Suprapubic skin (tissue), 4 donors: Measurements from ENCODE around the gene RBP3. TPM values are rescaled to one million over a fixed set of nuclear protein-coding genes. Genes with fewer than 3 reads are reported as not detected.
A peak's percentile ranks its signal among the peaks of the same experiment; 100 is the strongest.

Experiments used
- DNase-seq, 2 donors: peaks; one replicate each; pipeline ENCODE4 v3.0.0-alpha.2; 2019; ENCODE audit warnings: low spot score in 2 of 2
- H3K27ac ChIP-seq: fragments of 200-600 bp; sonication (generic); one replicate; pipeline ENCODE4 v1.5.1; 2019
- H3K27me3 ChIP-seq: fragments of 200-600 bp; sonication (generic); one replicate; pipeline ENCODE4 v1.5.1; 2019
- H3K36me3 ChIP-seq: fragments of 200-600 bp; sonication (generic); one replicate; pipeline ENCODE4 v1.5.1; 2019
- H3K4me1 ChIP-seq: fragments of 200-600 bp; sonication (generic); one replicate; pipeline ENCODE4 v1.5.1; 2019
- H3K4me3 ChIP-seq: fragments of 200-600 bp; sonication (generic); one replicate; pipeline ENCODE4 v1.5.1; 2019; ENCODE audit warnings: mild to moderate bottlenecking
- H3K9me3 ChIP-seq: fragments of 200-600 bp; sonication (generic); one replicate; pipeline ENCODE4 v1.5.1; 2019
- EP300 ChIP-seq: sonication (generic); formaldehyde crosslinking; IDR thresholded peaks from one replicate; pipeline ENCODE4 v1.6.1; 2017; ENCODE audit warnings: antibody characterized with exemption
- POLR2A ChIP-seq, 2 donors: fragments of 450-650 bp; IDR thresholded peaks; one replicate each; pipeline ENCODE4 v1.6.1; 2017; ENCODE audit warnings: antibody characterized with exemption in 2 of 2, mild to moderate bottlenecking in 2 of 2, moderate library complexity in 2 of 2
- POLR2AphosphoS5 ChIP-seq, 3 donors: sonication (generic); formaldehyde crosslinking; IDR thresholded peaks; one replicate each; pipeline ENCODE4 v1.6.1; 2017; ENCODE audit warnings: antibody characterized with exemption in 3 of 3
- WGBS: methylation state at CpG from one replicate; pipeline ENCODE4 v1.1.5; 2018; 5-methylcytosine and 5-hydroxymethylcytosine counted together
- total RNA-seq, 4 donors: library from RNA; depleted of rRNA; stranded (reverse); fragments of >200 nt; gene quantifications; one replicate each; pipeline ENCODE4 v1.1.0, GENCODE V29; 2016
- TF ChIP-seq, protein P1 (sequence below), 2 donors: fragments of 200-600 bp in 1 of 2; fragments of 450-650 bp in 1 of 2; sonication (generic) in 1 of 2; IDR thresholded peaks; one replicate each; pipeline ENCODE4 v1.5.1; 2016 to 2019; ENCODE audit warnings: antibody characterized with exemption in 2 of 2, mild to moderate bottlenecking in 1 of 2, moderate library complexity in 1 of 2

The RBP3 gene
- total RNA-seq, 4 donors from 2014 or later: not detected

DNA sequence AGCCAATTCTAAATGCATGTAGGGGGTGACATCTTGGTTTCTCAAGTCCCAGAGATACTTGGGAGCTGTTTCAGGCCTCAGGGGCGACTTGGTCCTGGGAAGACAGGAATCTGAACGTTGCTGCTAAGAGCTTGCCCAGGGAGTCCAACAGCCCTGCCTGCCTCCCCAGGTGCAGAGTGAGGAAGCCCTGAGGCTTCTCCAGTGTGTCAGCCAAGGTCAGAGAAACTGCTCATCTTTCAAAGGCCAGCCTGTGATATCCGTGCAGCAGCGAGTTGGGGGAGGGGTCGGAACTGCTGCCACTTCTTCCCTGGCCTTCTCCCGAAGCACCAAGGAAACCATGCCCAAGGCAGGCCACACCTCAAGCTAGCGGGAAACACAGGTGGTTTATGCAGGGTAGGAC lies 16.2 kb upstream of the RBP3 start:
- Histone ChIP-seq H3K36me3 (no peaks in the 10 kb centered on the region), H3K27ac (no peak overlapping the region), H3K4me3 (no peak overlapping the region), H3K9me3 (no peaks in the 10 kb centered on the region), H3K27me3 (peaks cover 12% of the 10 kb centered on the region), H3K4me1 (no peaks in the 10 kb centered on the region)
- peak; percentile 32 to 50 for DNase-seq
- WGBS: 53% methylated on average over 5 of the region's 7 CpGs
- TF ChIP-seq POLR2AphosphoS5 (IDR thresholded peaks at IDR 0.05) (no peak), POLR2A (IDR thresholded peaks at IDR 0.05) (no peak), EP300 (no peak)
- TF ChIP-seq, protein P1, sequence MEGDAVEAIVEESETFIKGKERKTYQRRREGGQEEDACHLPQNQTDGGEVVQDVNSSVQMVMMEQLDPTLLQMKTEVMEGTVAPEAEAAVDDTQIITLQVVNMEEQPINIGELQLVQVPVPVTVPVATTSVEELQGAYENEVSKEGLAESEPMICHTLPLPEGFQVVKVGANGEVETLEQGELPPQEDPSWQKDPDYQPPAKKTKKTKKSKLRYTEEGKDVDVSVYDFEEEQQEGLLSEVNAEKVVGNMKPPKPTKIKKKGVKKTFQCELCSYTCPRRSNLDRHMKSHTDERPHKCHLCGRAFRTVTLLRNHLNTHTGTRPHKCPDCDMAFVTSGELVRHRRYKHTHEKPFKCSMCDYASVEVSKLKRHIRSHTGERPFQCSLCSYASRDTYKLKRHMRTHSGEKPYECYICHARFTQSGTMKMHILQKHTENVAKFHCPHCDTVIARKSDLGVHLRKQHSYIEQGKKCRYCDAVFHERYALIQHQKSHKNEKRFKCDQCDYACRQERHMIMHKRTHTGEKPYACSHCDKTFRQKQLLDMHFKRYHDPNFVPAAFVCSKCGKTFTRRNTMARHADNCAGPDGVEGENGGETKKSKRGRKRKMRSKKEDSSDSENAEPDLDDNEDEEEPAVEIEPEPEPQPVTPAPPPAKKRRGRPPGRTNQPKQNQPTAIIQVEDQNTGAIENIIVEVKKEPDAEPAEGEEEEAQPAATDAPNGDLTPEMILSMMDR (IDR thresholded peaks at IDR 0.05): no peak

- peaks cover 12% of the 10 kb centered on the region for H3K27me3 ChIP-seq
- no peak for TF ChIP-seq POLR2A (IDR thresholded peaks at IDR 0.05)
- TF ChIP-seq EP300: no peak
- no peak for TF ChIP-seq POLR2AphosphoS5 (IDR thresholded peaks at IDR 0.05)
- no peaks in the 10 kb centered on the region for H3K36me3 ChIP-seq
- no peaks in the 10 kb centered on the region for H3K9me3 ChIP-seq
- H3K27ac ChIP-seq: no peak overlapping the region
- 64% methylated on average over 3 of the region's 3 CpGs for WGBS
- H3K4me3 ChIP-seq: no peak overlapping the region
- DNase-seq: peak; percentile 20 to 52
- no peaks in the 10 kb centered on the region for H3K4me1 ChIP-seq
These were observed 15.8 kb upstream of the RBP3 start for GRCh38 chr10:47332371-47332770.

GRCh38 chr10:47332946-47333345 lies 15.2 kb upstream of the RBP3 start:
- Histone ChIP-seq H3K4me3 (no peak overlapping the region), H3K4me1 (no peaks in the 10 kb centered on the region), H3K36me3 (no peaks in the 10 kb centered on the region), H3K27ac (no peak overlapping the region), H3K27me3 (peaks cover 12% of the 10 kb centered on the region), H3K9me3 (no peaks in the 10 kb centered on the region)
- peak; percentile 8 to 16 for DNase-seq
- 84% methylated on average over 3 of the region's 3 CpGs for WGBS
- TF ChIP-seq POLR2AphosphoS5 (IDR thresholded peaks at IDR 0.05): no peak

DNA sequence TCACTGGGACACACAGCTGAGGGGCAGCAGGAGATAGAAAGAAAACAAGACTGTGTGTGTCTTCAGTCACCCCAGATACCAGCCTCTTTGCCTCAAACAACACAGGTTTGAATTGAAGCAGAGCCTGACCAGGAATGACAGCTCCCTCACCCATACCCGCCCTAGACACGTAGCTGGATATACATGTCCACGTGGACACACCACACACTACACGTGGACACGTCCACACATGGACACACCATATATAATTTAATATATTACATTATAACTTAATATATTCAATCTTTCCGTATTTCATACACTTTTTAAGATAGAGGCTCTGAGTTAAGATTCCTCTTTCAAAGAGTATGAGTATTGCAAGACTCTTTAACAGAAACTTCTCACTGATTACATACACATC lies 14.6 kb upstream of the RBP3 start:
- WGBS: 92% methylated on average over 6 of the region's 6 CpGs
- H3K9me3 ChIP-seq: no peaks in the 10 kb centered on the region
- DNase-seq: peak in 1 of 2 donors; percentile 6

DNA sequence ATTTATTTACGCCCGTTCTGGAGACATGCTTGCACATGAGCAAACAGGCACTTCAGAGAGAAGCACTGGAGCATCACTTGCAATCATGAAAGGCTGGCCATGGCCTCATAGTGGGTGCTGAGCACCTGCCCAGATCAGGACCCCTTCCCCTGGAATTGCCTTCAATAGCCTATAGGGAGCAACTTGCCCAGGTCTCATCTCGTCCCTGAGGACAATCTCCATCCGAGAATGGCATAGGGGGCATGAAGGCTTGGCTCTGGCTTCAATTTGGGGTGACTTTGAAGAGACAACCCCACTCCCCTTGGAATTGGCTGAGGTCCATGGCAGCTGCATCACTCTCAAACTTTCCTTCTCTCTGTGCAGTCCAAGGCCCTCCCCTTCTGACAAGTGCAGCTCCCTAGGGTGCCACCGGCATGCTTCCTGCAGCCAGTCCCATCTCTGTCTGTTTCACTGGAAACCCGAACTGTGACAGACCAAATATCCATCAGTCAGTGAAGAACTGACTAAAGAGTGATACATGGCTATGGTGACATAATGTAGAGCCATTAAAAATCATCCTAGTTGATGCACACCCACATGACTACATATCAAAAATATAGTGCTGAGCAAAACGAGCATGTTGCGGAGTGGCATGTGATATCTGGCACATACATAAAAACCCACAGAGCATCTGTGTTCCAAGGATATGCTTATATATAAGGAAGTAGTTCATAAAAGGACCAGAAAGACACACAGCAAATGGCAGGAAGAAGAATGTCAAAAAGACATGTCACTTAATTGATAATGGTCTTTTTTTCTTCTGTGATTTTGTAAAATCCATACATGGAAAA lies 13.5 kb upstream of the RBP3 start:
- H3K9me3 ChIP-seq: no peaks in the 10 kb centered on the region
- DNase-seq: peak; percentile 37 to 42
- 80% methylated on average over 8 of the region's 8 CpGs for WGBS
- peaks cover 15% of the 10 kb centered on the region for H3K27me3 ChIP-seq
- H3K27ac ChIP-seq: no peak overlapping the region
- no peak overlapping the region for H3K4me3 ChIP-seq
- H3K36me3 ChIP-seq: no peaks in the 10 kb centered on the region
- no peak for TF ChIP-seq EP300
- no peak for TF ChIP-seq POLR2AphosphoS5 (IDR thresholded peaks at IDR 0.05)
- H3K4me1 ChIP-seq: no peaks in the 10 kb centered on the region

More for the DNA sequence above, 14.6 kb upstream of the RBP3 start:
- no peak overlapping the region for H3K4me3 ChIP-seq
- TF ChIP-seq, protein P1 (IDR thresholded peaks at IDR 0.05): no peak
- TF ChIP-seq POLR2A (IDR thresholded peaks at IDR 0.05): no peak
- TF ChIP-seq EP300: no peak
- no peak for TF ChIP-seq POLR2AphosphoS5 (IDR thresholded peaks at IDR 0.05)
- peaks cover 12% of the 10 kb centered on the region for H3K27me3 ChIP-seq
- no peaks in the 10 kb centered on the region for H3K4me1 ChIP-seq
- H3K27ac ChIP-seq: no peak overlapping the region
- H3K36me3 ChIP-seq: no peaks in the 10 kb centered on the region

DNA sequence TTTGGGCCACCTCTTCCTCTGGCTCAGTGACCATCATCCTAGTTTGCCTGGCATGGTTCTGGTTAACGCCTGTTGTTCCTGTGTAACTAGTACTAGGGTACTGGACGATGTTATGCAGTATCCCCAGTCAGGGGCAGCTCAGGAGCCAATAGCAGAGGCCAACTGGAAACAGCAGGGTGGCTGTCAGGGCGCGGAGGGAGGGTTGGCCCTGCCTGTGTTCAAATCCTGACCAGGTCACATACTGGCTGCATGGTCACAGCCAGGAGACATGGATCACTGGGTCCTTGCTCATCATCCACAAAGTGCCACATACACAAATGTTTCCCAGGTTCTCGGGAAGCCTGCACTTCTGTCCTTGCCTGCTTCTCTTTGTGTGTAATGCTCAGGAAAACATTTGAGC lies 12.3 kb upstream of the RBP3 start:
- Histone ChIP-seq H3K4me3 (no peak overlapping the region), H3K27me3 (peaks cover 15% of the 10 kb centered on the region), H3K9me3 (no peaks in the 10 kb centered on the region), H3K27ac (no peak overlapping the region), H3K36me3 (no peaks in the 10 kb centered on the region), H3K4me1 (no peaks in the 10 kb centered on the region)
- 92% methylated on average over 3 of the region's 5 CpGs for WGBS
- peak; percentile 18 to 50 for DNase-seq
- no peak for TF ChIP-seq POLR2AphosphoS5 (IDR thresholded peaks at IDR 0.05)
- TF ChIP-seq POLR2A (IDR thresholded peaks at IDR 0.05): no peak
- TF ChIP-seq EP300: no peak
- TF ChIP-seq, protein P1 (IDR thresholded peaks at IDR 0.05): no peak
